HEK293 (cell line): ENCODE data around the gene SAMD11.

Experiments
- CTCF ChIA-PET: fragments of 350-600 bp; formaldehyde crosslinking; extraction: SDS; loops from one replicate; lab custom pipeline; 2021; ENCODE audit warnings: antibody characterized with exemption; lab: Yijun Ruan, JAX
- POLR2A ChIA-PET: fragments of 300-600 bp; formaldehyde crosslinking; extraction: SDS; loops from one replicate; lab custom pipeline; 2020; ENCODE audit warnings: antibody characterized with exemption, inconsistent platforms; lab: Yijun Ruan, JAX
- H3K27ac ChIP-seq: fragments of 200-500 bp; sonication (Bioruptor generic); 2 replicates; pipeline ENCODE4 v1.5.1; 2014; ENCODE audit warnings: low read depth, low read length, control low read depth, inconsistent platforms; ENCODE audit errors: extremely low read depth
- H3K36me3 ChIP-seq, 2 experiments: fragments of 200-500 bp in 1 of 2; sonication (Bioruptor generic) in 1 of 2; 1 replicate in 1 of 2; 2 replicates in 1 of 2; pipeline ENCODE4 v1.5.1; 2014 to 2017; ENCODE audit warnings: inconsistent platforms in 2 of 2, low read length in 2 of 2; ENCODE audit not compliant: control insufficient read depth in 2 of 2, insufficient read depth in 1 of 2
- H3K4me1 ChIP-seq: fragments of 200-500 bp; sonication (Bioruptor generic); 2 replicates; pipeline ENCODE4 v1.5.1; 2014; ENCODE audit warnings: mild to moderate bottlenecking, low read length, inconsistent platforms; ENCODE audit not compliant: control insufficient read depth, insufficient read depth
- H3K4me3 ChIP-seq: 2 replicates; pipeline ENCODE4 v1.5.1; 2011; ENCODE audit warnings: low read depth, mild to moderate bottlenecking, control low read depth, low read length, moderate library complexity
- H3K9me3 ChIP-seq: fragments of 200-500 bp; sonication (Bioruptor generic); 2 replicates; pipeline ENCODE4 v1.5.1; 2014; ENCODE audit warnings: low read depth, low read length, inconsistent platforms; ENCODE audit not compliant: control insufficient read depth, insufficient read depth
- PRDM10 ChIP-seq: fragments of 450-650 bp; formaldehyde crosslinking; IDR thresholded peaks from 2 replicates; pipeline ENCODE4 v1.5.1; 2016; ENCODE audit warnings: missing biosample characterization, missing genetic modification characterization
- SCRT2 ChIP-seq: fragments of 450-650 bp; formaldehyde crosslinking; IDR thresholded peaks from 2 replicates; pipeline ENCODE4 v1.5.1; 2016; ENCODE audit warnings: missing biosample characterization, missing genetic modification characterization
- YY1 ChIP-seq: fragments of 450-650 bp; formaldehyde crosslinking; IDR thresholded peaks from 2 replicates; pipeline ENCODE4 v1.5.1; 2018; ENCODE audit warnings: missing biosample characterization, missing genetic modification characterization
- ZNF214 ChIP-seq: fragments of 450-650 bp; formaldehyde crosslinking; IDR thresholded peaks from 2 replicates; pipeline ENCODE4 v1.5.1; 2017; ENCODE audit warnings: missing biosample characterization, mild to moderate bottlenecking, missing genetic modification characterization, borderline replicate concordance
- ZNF221 ChIP-seq: fragments of 450-650 bp; formaldehyde crosslinking; IDR thresholded peaks from 2 replicates; pipeline ENCODE4 v1.5.1; 2017; ENCODE audit warnings: missing biosample characterization, missing genetic modification characterization, borderline replicate concordance
- ZNF248 ChIP-seq: fragments of 450-650 bp; formaldehyde crosslinking; IDR thresholded peaks from 2 replicates; pipeline ENCODE4 v1.5.1; 2017; ENCODE audit warnings: missing biosample characterization, missing genetic modification characterization
- ZNF302 ChIP-seq: fragments of 450-650 bp; formaldehyde crosslinking; IDR thresholded peaks from 2 replicates; pipeline ENCODE4 v1.5.1; 2016; ENCODE audit warnings: missing biosample characterization, missing genetic modification characterization, low read depth
- ZNF416 ChIP-seq: fragments of 450-650 bp; formaldehyde crosslinking; IDR thresholded peaks from 2 replicates; pipeline ENCODE4 v1.5.1; 2016; ENCODE audit warnings: missing biosample characterization, missing genetic modification characterization
- ZNF513 ChIP-seq: fragments of 450-650 bp; IDR thresholded peaks from 2 replicates; pipeline ENCODE4 v1.5.1; 2018; ENCODE audit warnings: missing biosample characterization, missing genetic modification characterization
- ZNF514 ChIP-seq: fragments of 450-650 bp; formaldehyde crosslinking; IDR thresholded peaks from 2 replicates; pipeline ENCODE4 v1.5.1; 2016; ENCODE audit warnings: missing biosample characterization, missing genetic modification characterization
- ZNF518A ChIP-seq: fragments of 450-650 bp; formaldehyde crosslinking; conservative IDR thresholded peaks from 2 replicates; pipeline ENCODE4 v1.5.1; 2016; ENCODE audit warnings: low read depth, missing biosample characterization, missing genetic modification characterization
- ZNF677 ChIP-seq: fragments of 450-650 bp; IDR thresholded peaks from 2 replicates; pipeline ENCODE4 v1.5.0; 2018; ENCODE audit warnings: missing biosample characterization, mild to moderate bottlenecking, missing genetic modification characterization, moderate library complexity
- ZNF843 ChIP-seq: fragments of 450-650 bp; formaldehyde crosslinking; IDR thresholded peaks from 2 replicates; pipeline ENCODE4 v1.5.1; 2016; ENCODE audit warnings: missing biosample characterization, missing genetic modification characterization
- TF ChIP-seq, protein P1 (sequence below): fragments of 450-650 bp; formaldehyde crosslinking; IDR thresholded peaks from 2 replicates; pipeline ENCODE4 v1.5.1; 2017; ENCODE audit warnings: missing biosample characterization, missing genetic modification characterization

Gene SAMD11

DNA sequence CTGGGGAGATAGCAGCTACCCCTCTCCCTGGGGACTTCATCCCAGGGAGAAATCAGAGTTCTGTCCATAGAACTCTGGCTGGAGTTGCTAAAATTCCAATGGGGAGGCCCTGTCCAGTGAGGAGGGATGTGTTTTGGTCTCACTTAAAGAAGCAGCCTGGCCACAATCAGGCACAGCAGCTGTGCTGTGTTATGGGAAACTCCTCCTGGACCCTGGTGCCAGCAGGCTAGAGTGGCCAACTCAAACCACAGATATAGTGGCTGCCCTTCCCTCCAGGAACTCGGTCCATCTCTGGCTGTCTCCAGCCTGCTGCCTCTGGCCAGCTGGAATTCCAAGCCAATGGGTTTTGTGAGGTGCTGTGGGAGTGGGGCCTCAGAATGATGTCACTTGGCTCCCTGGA lies 37.4 kb upstream of the SAMD11 start:
- Histone ChIP-seq H3K4me3 (no peak overlapping the region), H3K9me3 (no peaks in the 10 kb centered on the region), H3K27ac (no peak overlapping the region), H3K36me3 (no peaks in the 10 kb centered on the region), H3K4me1 (no peaks in the 10 kb centered on the region)
- TF ChIP-seq ZNF514 (tag by site-specific recombination) (no peak), ZNF302 (tag by site-specific recombination) (no peak), ZNF677 (tag by site-specific recombination) (no peak)
- TF ChIP-seq, protein P1, sequence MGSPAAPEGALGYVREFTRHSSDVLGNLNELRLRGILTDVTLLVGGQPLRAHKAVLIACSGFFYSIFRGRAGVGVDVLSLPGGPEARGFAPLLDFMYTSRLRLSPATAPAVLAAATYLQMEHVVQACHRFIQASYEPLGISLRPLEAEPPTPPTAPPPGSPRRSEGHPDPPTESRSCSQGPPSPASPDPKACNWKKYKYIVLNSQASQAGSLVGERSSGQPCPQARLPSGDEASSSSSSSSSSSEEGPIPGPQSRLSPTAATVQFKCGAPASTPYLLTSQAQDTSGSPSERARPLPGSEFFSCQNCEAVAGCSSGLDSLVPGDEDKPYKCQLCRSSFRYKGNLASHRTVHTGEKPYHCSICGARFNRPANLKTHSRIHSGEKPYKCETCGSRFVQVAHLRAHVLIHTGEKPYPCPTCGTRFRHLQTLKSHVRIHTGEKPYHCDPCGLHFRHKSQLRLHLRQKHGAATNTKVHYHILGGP (tag by site-specific recombination): no peak
- ChIA-PET CTCF (no interaction called here), POLR2A (no interaction called here)

- ChIA-PET CTCF (no interaction called here), POLR2A (no interaction called here)
- Histone ChIP-seq H3K27ac (no peak overlapping the region), H3K4me1 (no peaks in the 10 kb centered on the region), H3K36me3 (no peaks in the 10 kb centered on the region), H3K4me3 (no peak overlapping the region), H3K9me3 (no peaks in the 10 kb centered on the region)
- TF ChIP-seq ZNF513 (tag by site-specific recombination) (no peak), YY1 (tag by site-specific recombination) (no peak), ZNF214 (tag by site-specific recombination) (no peak), ZNF248 (tag by site-specific recombination) (no peak), ZNF843 (no peak), PRDM10 (tag by site-specific recombination) (no peak), SCRT2 (tag by site-specific recombination) (no peak), ZNF221 (tag by site-specific recombination) (no peak), ZNF518A (tag by site-specific recombination) (no peak), ZNF416 (tag by site-specific recombination) (no peak)
These were observed 37.0 kb upstream of the SAMD11 start for GRCh38 chr1:886760-887159.
